Activated CD8-positive, alpha-beta memory T cell treated with anti-CD3 and anti-CD28 coated beads, Interleukin-2, amount 50 U/mL, for 1 hour (primary cell): ENCODE results near the gene TMEM62.
"Not testable (repeated sequence)": the region's sequence is repeated elsewhere in the genome, so short reads cannot be mapped to it uniquely, and the experiment has no call there.

Experiments used
- DNase-seq: peaks from one replicate; pipeline ENCODE4 v3.0.0-alpha.2; 2020; ENCODE audit errors: extremely low read depth

The TMEM62 gene

DNA sequence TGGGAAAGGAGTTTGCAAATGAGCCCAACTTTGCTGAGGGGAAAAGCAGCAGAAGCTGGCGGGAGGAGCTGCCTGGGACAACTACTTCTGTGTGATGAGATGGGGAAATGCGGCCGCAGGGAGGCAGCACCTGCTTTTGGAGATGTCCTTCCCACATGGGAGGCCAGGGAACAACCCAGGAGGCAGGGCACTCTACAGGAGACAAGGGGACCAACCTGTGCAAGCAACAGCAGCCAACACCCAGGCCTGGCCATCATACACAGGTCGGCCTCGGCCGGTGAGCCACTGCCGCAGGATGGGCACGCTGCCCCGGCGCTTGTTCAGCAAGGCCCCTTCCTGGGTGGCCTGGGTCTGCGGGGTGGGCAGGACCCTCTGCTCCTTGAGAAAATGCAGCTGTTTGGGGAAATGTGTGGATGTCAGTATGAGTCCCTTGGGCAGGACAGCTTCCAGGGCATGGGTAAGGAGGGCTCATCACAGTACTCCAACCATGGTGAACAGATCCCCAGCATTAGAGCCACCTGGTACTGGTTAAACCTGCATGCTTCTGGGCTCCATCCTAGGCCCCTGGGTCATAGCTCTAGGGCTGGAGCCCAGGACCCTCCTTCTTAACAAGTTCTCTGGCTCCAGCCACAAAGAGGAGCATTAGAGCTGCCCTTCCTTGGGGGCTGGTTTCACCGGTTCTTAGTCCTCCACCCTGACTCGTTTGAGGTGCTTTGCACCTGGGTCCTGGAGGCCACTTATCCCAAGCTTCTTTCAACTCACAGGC is 75.9 kb downstream of the TMEM62 start:
- no peak for DNase-seq

DNA sequence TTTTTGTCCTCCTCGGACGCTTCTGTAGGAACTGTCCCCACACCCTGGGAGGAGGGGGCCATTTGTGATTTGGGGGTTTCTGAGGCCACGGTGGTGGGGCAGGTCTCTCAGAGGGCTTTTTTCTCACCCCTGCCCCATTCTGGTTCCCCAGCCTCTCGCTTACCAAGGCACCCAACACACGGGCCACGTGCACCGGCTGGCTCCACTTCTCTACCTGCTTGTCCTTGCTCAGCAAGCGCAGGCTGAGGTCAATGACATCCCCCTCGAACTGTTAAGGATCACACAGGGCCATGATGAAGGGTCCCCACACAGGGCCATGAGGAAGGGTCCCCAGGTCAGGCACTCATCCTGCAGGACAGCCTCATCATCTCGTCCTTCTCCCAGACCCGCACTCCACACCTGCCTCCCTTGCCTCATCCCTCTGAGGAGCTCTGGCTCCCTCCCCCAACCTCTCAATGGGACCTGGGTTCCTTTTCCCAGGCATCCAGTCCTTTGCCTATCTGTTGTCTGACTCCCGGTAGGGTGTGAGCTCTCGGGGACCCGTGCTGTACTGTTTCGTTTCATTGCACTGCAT is 76.9 kb downstream of the TMEM62 start:
- DNase-seq = no peak

DNA sequence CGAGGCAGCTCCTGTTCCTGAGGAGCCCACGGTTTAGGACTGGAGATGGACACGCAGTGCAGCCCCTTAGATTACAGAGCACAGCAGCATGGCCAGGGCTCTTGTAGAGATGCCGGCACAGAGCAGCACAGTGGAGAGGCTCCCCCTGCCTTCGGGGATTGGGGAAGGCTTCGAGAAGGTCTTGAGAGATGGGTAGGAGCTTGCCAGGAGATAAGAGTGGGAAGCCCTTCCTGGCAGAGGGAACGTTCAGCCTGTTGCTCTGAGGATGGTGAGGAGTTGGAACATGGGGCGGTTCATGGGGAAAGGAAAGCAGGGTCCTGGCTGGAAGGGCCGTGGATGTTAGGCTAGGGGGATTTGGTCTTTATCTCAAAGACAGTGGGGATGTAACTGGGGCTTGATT is 77.4 kb downstream of the TMEM62 start:
- DNase-seq = no peak

DNA sequence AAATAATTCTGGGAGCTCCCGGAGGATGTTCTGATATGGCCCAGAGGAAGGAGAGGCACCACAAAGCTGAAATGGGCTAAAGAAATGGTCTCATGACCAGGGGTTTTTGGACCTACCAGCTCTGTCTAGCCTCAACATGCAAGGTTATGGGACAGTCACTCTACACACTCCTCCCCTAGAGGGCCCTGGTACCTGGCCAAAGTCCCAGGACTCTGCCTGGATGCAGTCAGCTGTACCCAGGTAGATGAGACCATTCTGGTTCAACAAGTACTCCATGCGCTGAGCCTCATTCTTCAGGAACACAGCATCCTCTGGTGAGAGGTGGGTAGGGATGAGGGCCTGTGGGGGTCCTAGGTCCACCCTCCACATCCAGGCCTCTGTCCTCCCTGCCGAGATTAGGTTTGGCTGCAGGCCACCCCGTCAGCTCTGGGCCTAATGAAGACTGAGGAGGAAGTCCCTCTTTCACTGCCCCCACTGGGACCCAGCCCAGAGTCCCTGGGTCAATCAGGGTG is 77.9 kb downstream of the TMEM62 start:
- no peak for DNase-seq

DNA sequence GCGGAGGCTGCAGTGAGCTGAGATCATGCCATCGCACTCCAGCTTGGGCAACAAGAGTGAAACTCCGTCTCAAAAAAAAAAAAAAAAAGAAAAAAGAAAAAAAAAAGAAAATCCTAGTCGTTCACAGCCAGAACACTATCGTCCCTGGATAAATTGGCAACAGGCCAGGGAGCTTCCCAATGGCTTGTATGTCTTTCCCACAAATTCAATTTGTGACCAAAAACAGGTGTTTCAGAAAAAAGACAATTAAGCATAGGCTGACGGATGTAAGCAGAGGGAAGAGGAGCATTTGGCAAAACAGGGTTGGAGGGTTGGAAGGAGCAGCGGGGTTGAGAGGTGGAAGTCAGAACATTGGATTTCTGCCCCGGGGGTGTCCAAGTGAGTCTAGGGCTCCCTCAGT is 78.9 kb downstream of the TMEM62 start:
- no peak for DNase-seq

DNA sequence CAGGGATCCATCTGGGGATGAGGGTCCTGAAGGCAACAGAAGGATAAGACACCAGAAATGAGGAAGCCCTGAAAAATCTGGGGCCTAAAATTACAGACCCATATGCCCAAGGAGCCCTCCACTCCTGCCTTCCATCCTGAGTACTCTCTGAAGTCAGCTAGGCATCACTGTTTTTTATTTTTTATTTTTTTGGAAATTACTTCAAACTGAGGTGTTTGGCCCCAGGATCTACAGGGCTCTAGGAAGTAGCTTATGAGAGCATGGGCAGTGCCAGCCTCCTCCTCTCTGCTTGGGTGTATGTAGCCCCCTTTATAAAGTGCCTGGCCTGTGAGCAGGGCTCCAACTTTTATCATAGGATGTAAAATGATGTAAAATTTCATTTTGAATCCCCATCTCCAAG is 79.6 kb downstream of the TMEM62 start:
- DNase-seq = no peak

DNA sequence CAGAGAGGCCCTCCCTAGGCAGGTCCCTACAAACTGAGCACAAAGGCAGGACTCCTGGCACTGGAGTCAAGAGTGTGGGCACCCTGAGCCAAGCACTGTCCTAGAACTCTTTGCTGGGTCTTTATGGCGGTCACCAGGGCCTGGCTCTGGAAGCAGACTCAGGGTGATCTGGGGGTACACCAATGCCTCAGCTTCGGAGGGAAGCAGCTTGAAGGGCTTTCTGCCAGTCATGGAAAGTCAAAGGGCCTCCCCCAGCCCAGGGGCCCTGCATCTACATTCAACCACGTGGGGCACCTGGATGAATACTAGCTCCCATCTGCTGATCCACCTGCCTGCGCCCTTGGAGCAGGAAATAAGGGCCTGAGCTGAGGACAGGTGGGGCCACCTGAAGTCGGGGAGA is 80.1 kb downstream of the TMEM62 start:
- no peak for DNase-seq

DNA sequence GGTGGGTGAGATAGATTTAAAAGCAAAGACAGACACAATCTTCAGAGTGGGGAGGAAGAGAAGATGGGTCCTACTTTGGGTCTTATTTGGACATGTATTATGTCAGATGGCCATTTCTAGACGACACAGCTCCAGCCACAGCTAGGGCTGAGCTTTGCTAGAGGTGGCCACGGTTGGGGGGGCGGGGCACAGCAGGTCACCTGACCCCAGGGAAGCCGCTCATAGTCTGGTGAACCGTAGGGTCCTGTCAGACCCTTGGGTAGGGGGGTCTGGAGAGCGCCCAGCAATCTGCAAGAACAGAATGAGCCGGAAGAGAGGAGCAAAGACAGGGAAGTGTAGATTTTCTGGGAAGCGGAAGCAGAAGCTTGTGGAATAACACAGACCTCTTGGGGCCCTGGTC is 80.8 kb downstream of the TMEM62 start:
- DNase-seq = no peak

DNA sequence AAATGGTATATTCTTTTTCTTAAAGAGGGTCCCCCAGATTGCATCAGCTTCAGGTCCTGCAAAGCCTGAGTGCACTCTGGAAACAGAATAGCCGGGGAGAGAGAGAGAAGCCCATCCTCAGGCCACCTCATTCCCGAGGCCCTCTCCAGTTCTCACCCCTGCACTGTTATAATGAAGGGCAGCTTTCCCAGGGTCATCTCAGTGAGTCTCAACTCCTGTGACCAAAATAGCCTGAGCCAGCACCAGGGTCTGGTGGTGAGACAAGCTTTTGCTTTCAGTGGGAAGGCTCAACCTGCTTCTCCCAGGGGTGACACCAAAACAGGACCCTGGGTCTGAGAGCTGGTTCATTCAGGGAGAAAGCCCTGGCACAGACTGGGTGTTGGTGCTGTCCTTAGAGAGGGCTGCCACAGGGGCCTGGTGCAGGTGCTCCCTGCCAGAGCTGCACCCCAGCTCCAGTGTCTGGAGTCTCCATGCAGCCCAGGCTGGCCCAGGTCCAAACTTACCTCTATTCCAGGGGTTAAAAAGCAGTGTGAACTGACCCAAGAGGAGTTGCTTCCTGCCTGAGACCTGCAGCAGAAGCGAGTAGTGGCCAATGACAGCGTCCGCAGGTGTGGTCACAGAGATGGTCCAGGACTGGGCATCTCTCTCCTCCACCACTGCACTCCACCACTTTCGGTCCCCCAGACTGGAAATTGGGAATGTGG is 81.4 kb downstream of the TMEM62 start:
- no peak for DNase-seq

DNA sequence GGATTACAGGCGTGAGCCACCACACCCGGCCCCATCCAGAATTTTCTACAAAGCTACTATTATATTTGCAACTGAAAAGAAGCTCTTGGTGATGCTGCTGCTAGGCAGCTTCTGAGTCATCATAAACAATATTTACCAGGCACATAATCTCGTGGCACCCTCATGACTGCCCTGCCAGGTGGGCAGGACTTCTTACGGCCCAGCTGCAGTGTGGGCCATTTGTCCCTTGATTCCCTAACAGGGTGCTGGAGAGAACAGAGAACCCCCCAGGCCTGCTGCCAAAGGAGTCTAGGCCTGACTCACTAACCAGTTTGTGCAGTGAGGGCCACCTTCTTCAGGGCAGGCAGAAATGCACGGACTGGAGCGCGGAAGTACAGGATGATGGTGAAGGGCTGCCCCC is 82.6 kb downstream of the TMEM62 start:
- DNase-seq = no peak

DNA sequence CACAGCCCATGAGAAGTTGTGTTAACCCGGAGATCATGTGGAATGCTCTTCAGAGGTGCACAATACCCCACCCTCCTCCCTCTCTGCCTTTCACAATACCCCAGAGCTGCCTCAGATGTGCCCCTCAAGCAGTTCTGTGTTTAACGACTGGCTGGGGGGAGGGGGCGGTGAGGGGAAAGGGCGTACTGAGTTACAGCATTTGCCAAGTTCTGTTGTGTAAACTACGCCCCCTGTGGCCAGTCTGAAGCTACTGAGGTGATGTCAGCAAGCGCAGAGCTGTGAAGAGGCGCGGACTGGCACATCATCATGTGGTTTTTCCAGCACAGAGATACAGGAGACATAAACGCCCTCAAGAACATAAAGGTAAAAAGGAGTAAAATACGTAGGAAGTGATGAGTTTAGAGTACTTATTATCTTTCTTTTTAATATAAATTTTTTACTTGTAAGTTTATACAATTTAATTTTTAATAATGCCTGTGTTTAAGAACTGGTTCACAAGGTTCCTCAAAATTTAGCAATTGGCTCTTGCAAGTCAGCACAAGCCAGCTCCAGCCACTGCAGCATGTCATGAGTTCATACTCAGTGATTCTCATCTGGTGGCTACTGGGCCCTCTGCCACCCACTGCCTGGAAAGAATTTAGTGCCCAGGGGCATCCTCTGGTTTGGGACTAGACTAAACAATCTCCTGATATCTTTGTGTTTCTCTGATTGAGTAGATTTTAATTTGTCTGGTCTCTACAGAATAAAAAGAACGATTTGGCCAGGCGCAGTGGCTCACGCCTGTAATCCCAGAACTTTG is 85.7 kb downstream of the TMEM62 start:
- DNase-seq = no peak

DNA sequence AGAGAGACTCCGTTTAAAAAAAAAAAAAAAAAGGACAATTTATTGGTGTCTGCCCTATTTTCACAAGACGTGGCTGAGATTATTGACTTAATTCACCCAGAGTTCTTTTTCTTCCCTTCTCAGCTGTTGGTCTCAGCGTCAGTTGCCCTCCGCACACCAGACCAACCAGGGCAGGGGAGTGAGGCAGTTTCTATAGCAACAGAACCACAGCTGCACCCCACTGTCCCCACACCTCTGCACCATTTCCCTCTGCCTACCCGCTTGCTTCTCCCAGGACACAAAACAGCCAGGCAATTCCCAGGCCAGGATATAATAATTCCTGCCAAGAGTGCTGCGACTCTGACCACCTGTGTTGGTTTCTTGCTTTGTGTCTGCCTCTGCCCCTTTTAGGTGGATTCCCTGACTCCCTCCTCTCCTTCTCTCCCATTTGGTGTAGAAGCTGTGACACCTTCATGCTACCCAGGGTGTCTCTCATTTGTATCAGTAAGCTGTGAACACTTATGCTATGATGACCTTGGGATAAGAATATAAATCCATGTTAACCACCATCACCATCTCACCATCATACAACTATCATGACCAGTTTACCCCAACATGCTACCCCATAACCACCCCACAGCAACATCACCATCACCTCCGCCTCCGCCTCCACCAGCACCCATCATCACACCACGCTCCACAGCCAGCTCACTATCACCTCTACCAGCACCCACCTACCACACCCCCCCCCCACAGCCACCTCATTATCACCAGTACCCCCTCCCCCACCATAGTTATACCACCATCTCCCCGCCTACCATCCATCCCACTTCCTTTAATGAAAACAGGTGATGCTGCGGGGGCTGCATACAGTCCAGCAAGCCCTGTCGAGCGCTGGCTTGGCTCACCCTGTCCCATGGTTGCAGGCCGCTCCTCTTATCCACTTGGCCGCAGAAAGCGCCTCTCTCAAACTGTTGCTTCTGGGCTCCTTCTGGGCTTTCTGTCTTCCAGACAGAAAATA is 86.8 kb downstream of the TMEM62 start:
- DNase-seq = no peak

DNA sequence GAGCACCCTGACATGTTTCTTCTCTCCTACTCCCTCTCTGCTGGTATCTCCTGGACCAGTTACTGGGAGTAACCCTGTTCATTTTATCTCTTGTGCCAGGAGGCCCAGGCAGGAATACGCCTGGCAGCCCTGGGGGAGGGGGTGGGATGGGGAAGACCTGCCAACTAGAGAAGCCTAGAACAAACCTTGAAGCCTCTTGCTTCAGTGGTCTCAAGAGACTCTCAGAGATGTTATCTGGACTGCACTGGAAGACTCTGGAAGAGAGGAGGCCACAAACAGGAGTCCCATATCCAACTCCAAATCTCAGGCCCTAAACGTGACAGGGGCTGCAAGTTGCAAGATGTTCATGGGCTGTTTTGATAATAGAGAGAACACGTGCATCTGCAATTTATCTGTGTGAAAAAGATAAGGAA is 87.6 kb downstream of the TMEM62 start, which contains the start of gene EPB42:
EPB42 (minus strand) TSS at position 28 of the 413 bp plus-strand sequence. CDS start 193 bp downstream, outside the sequence.
- no peak for DNase-seq

DNA sequence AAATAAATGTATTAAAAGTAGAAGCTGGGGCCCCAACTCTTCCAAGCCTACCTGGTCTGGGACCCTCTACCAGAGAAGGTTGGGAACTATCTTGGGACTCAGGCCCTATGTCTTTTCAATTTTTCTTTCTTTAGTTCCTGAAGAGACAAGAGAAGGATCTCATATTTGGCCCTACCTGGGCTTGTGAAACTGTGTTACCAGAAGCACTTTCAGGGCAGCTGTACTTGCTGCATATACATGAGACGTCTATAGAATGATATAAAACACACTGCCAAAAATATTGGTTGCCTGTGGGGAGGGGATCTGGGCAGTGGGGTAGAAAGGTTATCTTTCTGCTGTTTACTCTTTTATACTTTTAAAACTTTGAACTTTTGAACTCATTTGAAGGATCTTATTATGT is 88.0 kb downstream of the TMEM62 start:
- no peak for DNase-seq

DNA sequence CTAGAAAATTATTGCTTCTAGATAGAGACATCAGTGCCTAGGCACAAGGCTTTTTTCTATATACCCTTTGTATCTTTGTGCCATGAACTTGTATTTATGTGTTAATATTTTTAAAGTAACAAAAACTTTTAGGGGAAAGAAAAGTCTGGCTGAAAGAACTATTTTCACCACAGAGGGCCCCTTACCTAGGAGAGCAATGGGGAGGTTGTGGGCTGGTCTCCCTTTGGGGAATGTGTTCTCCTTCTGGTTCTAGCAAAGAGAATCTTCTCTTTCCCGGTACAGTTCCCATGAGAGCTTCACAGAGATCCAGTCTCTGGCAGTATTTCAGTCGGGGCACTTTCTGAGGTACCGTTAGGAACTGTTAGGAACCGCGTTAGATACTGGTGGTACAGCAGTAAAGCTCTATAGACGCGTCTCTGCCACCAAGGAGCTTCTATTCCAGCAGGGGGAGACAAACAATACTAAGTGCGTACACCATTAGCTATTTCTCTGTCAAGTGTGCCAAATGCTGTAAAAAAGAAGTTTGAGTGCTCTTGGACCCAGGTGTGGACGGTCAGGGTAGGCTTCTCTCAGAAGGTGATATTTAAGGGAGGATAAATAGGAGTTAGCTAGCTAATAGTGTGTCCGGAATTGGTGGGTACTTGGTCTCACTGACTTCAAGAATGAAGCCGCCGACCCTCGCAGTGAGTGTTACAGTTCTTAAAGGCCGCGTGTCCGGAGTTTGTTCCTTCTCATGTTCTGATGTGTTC is 92.0 kb downstream of the TMEM62 start:
- DNase-seq = peak; percentile 19

DNA sequence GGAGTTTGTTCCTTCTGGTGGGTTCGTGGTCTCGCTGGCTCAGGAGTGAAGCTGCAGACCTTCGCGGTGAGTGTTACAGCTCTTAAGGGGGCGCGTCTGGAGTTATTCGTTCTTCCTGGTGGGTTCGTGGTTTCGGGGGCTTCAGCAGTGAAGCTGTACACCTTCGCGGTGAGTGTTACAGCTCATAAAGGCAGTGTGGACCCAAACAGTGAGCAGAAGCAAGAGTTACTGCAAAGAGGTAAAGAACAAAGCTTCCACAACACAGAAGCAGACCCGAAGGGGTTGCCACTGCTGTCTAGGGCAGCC is 92.5 kb downstream of the TMEM62 start:
- DNase-seq = not testable (repeated sequence)

DNA sequence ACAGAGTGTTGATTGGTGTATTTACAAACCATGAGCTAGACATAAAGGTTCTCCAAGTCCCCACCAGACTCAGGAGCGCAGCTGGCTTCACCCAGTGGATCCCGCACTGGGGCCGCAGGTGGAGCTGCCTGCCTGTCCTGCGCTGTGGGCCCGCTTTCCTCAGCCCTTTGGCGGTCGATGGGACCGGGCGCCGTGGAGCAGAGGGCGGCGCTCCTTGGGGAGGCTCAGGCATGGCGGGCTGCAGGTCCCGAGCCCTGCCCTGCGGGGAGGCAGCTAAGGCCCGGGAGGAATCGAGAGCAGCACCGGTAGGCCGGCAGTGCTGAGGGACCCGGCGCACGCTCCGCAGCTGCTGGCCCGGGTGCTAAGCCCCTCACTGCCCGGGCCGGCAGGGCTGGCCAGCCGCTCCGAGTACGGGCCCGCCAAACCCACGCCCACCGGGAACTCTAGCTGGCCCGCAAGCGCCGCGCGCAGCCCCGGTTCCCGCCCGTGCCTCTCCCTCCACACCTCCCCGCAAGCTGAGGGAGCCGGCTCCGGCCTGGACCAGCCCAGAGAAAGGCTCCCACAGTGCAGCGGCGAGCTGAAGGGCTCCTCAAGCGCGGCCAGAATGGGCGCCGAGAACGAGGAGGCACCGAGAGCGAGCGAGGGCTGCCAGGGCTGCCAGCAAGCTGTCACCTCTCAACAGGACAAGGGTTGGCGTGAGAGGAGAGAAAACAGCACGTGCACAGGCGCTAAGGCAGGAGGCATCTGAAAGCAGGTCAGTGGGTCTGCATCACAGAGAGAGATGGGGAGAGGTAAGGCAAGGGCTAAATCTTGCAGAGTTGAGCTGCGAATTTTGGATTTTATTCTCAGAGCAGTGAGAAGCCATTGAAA is 93.3 kb downstream of the TMEM62 start:
- no peak for DNase-seq

DNA sequence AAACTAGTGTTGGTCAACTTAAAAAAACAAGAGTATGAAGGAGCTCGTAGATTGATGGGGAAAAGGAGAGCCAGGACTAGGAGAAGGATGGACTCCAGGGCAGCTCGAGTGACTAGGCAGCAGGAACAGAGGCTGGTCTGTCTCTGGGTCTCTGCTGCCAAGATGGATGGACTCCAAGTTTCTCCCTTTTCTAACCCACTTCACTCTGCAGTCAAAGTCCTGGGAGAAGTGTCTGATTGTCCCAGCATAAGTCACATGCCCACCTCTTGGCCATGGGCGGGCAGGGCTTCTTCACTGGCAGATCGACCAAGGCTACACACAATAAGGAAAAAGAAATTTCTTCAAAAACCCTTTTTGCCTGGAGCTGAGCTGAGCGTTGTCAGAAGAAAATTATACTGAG is 96.6 kb downstream of the TMEM62 start:
- DNase-seq = no peak

DNA sequence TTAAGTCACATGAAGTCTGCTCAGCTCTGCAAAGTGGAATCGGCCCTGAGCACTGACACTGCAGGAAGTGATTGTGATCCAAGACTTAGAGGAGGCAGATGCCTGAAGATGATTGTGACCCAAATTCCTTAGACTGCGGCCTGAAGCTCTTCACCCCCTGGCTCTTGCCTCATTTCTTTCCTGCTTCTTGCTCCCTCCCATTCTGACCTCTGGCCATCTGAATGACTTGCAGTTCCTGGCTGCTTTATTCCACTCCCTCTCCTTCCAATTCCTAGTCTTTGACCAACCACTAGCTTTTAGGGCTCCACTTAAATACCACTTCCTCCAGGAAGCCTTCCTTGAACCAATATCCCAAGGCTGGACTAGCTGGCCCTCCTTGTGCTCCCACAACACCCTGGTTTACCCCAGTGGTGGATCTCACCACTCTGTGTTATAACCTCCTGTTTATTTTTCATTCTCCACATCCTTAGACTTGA is 97.3 kb downstream of the TMEM62 start:
- DNase-seq = no peak
